GM11168 (cell line): ENCODE measurements around the gene RAET1E.
"Not testable (repeated sequence)": the region's sequence is repeated elsewhere in the genome, so short reads cannot be mapped to it uniquely, and the experiment has no call there.

ENCODE experiments used
- in situ Hi-C: fragments of 300-500 bp; cut with MboI; formaldehyde crosslinking; loops from one replicate; pipeline ENCODE4 v1.12.0; 2022; ENCODE audit warnings: low sequenced_read_pairs; ENCODE audit not compliant: unreplicated experiment

Gene RAET1E

GRCh38 chr6:149895833-149896271, 2.1 kb downstream of the RAET1E start:
- in situ Hi-C loops, result no loop called here

DNA sequence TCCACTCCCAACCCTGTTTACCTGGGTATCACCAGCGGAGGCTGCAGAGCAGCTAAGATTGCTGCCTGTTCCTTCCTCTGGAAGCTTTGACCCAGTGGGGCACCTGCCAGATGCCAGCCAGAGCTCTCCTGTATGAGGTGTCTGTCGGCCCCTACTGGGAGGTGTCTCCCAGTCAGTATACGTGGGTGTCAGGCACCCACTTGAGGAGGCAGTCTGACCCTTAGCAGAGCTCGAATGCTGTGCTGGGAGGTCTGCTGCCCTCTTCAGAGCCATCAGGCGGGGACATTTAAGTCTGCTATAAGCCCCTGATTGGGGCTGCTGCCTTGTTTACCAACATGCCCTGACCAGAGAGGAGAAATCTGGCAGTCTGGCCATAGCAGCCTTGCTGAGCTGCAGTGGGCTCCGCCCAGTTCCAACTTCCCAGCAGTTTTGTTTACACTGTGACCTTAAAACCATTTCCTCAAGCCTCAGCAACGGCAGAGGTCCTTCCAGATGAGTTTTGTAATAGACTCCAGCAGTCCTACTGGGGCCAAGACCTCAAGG, 2.8 kb downstream of the RAET1E start:
- in situ Hi-C loops, result no loop called here

DNA sequence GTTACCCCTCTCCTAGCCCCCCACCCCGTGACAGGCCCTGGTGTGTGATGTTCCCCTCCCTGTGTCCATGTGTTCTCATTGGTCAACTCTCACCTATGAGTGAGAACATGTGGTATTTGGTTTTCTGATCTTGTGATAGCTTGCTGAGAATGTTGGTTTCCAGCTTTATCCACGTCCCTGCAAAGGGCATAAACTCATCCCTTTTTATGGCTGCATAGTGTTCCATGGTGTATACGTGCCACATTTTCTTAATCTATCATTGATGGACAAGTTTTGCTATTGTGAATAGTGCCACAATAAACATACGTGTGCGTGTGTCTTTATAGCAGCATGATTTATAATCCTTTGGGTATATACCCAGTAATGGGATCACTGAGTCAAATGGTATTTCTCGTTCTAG, 6.0 kb downstream of the RAET1E start:
- in situ Hi-C loops, result not testable (repeated sequence)

DNA sequence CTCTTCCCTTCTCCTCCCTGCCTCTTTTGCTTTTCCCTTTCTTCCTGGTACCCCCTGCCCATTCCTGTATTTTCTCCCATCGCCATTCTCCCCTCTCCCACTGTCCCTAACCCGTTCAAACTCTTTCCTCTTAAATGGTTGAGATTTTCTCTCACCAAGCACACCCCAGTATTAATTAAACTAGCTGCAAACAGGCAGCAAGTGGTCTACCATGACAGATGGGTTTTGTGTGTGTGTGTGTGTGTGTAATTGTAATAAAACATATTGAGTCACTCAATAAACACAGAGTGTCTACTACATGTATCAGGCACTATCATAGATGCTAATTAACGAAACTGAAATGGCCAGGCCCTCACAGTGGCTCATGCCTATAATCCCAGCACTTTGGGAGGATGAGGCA, 6.7 kb downstream of the RAET1E start:
- in situ Hi-C loops, result no loop called here

DNA sequence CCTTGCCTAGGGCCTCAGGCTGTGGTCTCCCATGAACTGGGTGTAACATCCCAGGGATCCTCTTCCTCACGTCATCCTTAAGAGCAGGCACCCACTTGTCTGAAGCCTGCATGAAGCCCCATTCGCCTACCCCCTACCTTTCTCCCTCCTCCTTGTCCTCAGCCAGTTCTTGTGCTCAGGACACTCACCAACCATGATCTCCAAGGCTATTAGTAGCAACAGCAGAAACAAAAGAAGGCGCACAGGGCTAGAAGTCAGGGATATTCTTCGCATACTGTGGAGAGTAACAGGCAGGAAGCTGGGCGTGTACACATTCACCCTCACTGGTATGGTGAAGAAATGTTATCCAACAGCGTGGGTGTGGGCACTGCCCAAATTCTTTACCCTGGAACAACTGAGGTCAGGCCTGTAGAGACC, 7.3 kb downstream of the RAET1E start:
- in situ Hi-C loops, result no loop called here

- in situ Hi-C loops, result no loop called here
Observed at GRCh38 chr6:149889326-149889725, 8.6 kb downstream of the RAET1E start.

- in situ Hi-C loops, result no loop called here
Observed at GRCh38 chr6:149888659-149889058, 9.3 kb downstream of the RAET1E start.

DNA sequence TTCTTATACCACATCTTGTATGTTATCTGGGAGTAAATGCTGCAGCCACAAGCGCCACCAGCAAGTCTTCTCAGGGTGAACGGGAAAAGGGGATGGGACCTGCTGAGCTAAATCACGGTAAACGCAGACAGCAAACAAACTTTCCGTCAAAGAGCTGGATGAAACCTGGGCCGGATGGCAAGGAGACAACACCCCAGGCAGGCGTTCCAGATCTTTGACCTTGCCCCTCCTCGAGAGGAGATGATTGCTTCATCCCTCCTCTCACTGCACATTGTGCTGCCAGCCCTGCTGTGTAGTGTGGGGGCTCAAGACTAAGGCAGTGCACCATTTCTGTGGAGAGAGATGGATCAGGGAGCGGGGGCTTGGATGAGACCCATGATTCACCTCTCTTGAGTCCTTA, 9.8 kb downstream of the RAET1E start:
- in situ Hi-C loops, result no loop called here

- in situ Hi-C loops, result no loop called here
Observed at GRCh38 chr6:149887343-149887742, 10.6 kb downstream of the RAET1E start.

GRCh38 chr6:149885888-149886287, 12.0 kb downstream of the RAET1E start:
- in situ Hi-C loops, result no loop called here

- in situ Hi-C loops, result no loop called here
Observed at GRCh38 chr6:149884617-149885016, 13.3 kb downstream of the RAET1E start.

GRCh38 chr6:149884215-149884614, 13.7 kb downstream of the RAET1E start:
- in situ Hi-C loops, result no loop called here

DNA sequence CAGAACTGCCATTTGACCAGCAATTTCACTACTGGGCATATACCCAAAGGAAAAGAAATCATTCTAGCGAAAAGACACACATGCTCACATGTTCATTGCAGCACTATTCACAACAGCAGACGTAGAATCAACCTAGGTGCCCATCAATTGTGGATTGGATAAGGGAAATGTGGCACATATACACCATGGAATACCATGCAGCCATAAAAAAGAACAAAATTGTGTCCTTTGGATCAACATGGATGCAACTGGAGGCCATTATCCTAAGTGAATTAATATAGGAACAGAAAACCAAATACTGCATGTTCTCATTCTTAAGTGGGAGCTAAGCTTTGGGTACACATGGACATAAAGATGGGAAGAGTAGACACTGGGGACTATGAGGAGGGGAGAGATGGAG, 16.1 kb downstream of the RAET1E start:
- in situ Hi-C loops, result no loop called here

GRCh38 chr6:149881066-149881766, 16.7 kb downstream of the RAET1E start:
- in situ Hi-C loops, result no loop called here

- in situ Hi-C loops, result no loop called here
Observed at GRCh38 chr6:149877659-149878058, 20.3 kb downstream of the RAET1E start.

DNA sequence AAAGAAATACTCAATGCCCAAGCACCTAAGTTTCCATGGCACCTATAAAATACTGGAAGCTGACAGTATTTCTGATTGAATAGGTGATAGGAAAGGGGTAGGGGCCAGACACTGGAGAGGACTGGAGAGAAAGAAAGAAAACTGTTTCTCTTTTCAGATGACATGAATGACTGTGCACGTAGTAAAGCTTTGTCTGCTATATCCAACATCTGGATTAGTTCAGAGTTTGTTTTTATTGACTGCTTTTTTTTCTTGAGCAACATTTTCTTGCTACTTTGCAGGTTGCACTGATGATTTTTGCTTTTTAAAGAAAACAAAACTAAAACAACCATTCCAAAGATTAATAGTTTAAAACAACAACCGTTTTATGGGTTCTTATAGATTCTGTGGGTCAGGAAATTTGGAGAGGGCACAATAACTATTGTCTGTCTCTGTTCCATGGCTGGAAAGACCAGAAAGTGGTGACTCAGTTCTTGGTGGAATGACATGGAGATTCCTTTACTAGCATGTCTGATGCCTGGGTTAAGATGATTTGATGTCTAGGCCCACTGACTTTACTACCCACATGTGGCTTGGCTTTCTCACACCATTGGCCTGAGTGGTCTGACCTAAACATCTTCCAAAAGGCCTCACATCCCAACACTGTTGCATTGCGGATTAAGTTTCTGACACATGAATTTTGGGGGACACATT, 21.5 kb downstream of the RAET1E start:
- in situ Hi-C loops, result no loop called here

DNA sequence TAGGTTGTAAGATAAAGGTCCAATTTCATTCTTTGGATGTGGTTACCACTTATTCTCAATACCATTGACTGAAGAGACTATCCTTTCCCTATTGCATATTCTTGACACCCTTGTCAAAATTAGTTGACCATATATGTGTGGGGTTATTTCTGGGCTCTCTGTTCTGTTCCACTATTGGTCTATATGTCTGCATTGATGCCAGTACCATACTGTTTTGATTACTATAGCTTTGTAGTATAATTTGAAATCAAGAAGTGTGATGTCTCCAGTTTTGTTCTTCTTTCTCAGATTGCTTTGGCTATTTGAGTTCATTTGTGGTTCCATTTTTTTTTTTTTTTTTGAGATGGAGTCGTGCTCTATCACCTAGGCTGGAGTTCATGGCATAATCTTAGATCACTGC, 25.7 kb downstream of the RAET1E start:
- in situ Hi-C loops, result no loop called here

DNA sequence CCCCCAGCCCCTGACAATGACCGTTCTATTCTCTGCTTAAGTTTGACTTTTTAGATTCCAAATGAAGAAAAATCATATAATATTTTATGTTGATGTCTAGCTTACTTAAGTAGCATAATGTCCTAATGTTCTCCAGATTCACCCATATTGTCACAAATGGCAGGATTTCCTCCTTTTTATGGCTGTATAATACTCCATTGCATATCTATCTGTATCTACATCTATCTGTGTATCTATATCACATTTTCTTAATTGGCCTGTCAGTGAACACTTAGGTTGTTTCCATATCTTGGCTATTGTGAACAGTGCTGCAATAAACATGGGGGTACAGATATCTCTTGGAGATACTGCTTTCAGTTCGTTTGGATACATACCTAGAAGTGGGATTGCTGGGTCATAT, 26.7 kb downstream of the RAET1E start:
- in situ Hi-C loops, result no loop called here

- in situ Hi-C loops, result no loop called here
Observed at GRCh38 chr6:149869275-149869892, 28.5 kb downstream of the RAET1E start.

GRCh38 chr6:149867876-149868640, 29.9 kb downstream of the RAET1E start:
- in situ Hi-C loops, result no loop called here
